H9 (cell line): Measurements from ENCODE around the gene DYNLRB1. TPM values are rescaled to one million over a fixed set of nuclear protein-coding genes. Genes with fewer than 3 reads are reported as not detected.

ENCODE experiments used
- DNase-seq: peaks from one replicate; pipeline ENCODE4 v3.0.0-alpha.2; 2017
- H2AFZ ChIP-seq: one replicate; pipeline ENCODE4 v1.6.1; 2013; ENCODE audit warnings: mild to moderate bottlenecking, low read length, control low read depth, moderate library complexity
- H2AK5ac ChIP-seq: 2 replicates; pipeline ENCODE4 v1.6.1; 2013; ENCODE audit warnings: low read length, control low read depth, mixed read lengths; ENCODE audit not compliant: insufficient read length
- H2BK120ac ChIP-seq: one replicate; pipeline ENCODE4 v1.6.1; 2013; ENCODE audit warnings: low read depth, mild to moderate bottlenecking, low read length, control low read depth, inconsistent platforms; ENCODE audit not compliant: poor library complexity, severe bottlenecking
- H2BK12ac ChIP-seq: 2 replicates; pipeline ENCODE4 v1.6.1; 2013; ENCODE audit warnings: low read length, control low read depth, mixed read lengths, low read depth; ENCODE audit not compliant: insufficient read length
- H2BK15ac ChIP-seq: 2 replicates; pipeline ENCODE4 v1.6.1; 2013; ENCODE audit warnings: low read depth, low read length, control low read depth
- H2BK20ac ChIP-seq: one replicate; pipeline ENCODE4 v1.6.1; 2013; ENCODE audit warnings: low read depth, mild to moderate bottlenecking, low read length, control low read depth, inconsistent platforms; ENCODE audit not compliant: poor library complexity, severe bottlenecking
- H2BK5ac ChIP-seq: 2 replicates; pipeline ENCODE4 v1.6.1; 2013; ENCODE audit warnings: low read length, control low read depth, mixed read lengths; ENCODE audit not compliant: insufficient read length
- H3K14ac ChIP-seq: 2 replicates; pipeline ENCODE4 v1.6.1; 2013; ENCODE audit warnings: low read length, control low read depth; ENCODE audit not compliant: insufficient read depth
- H3K18ac ChIP-seq: 2 replicates; pipeline ENCODE4 v1.6.1; 2013; ENCODE audit warnings: low read depth, mild to moderate bottlenecking, mixed read lengths, low read length, control low read depth; ENCODE audit not compliant: insufficient read length
- H3K23ac ChIP-seq: 2 replicates; pipeline ENCODE4 v1.6.1; 2013; ENCODE audit warnings: low read length, control low read depth, mixed read lengths, low read depth; ENCODE audit not compliant: insufficient read length
- H3K23me2 ChIP-seq: 2 replicates; pipeline ENCODE4 v1.6.1; 2013; ENCODE audit warnings: low read depth, mild to moderate bottlenecking, mixed read lengths, low read length, control low read depth; ENCODE audit not compliant: insufficient read length, poor library complexity, severe bottlenecking
- H3K27ac ChIP-seq: 2 replicates; pipeline ENCODE4 v1.5.1; 2013; ENCODE audit warnings: low read length, control low read depth, mixed read lengths, low read depth; ENCODE audit not compliant: insufficient read length
- H3K27me3 ChIP-seq: 2 replicates; pipeline ENCODE4 v1.6.1; 2013; ENCODE audit warnings: low read length, control low read depth, inconsistent platforms; ENCODE audit not compliant: insufficient read depth
- H3K4ac ChIP-seq: 2 replicates; pipeline ENCODE4 v1.6.1; 2013; ENCODE audit warnings: low read depth, mild to moderate bottlenecking, control low read depth, inconsistent platforms, low read length, moderate library complexity
- H3K4me1 ChIP-seq: 2 replicates; pipeline ENCODE4 v1.6.1; 2013; ENCODE audit warnings: low read length, control low read depth, inconsistent platforms; ENCODE audit not compliant: insufficient read depth
- H3K4me2 ChIP-seq: 2 replicates; pipeline ENCODE4 v1.6.1; 2013; ENCODE audit warnings: low read length, control low read depth, mixed read lengths; ENCODE audit not compliant: insufficient read length, insufficient read depth
- H3K56ac ChIP-seq: 2 replicates; pipeline ENCODE4 v1.6.1; 2013; ENCODE audit warnings: low read depth, mild to moderate bottlenecking, mixed read lengths, low read length, control low read depth; ENCODE audit not compliant: insufficient read length
- H3K79me1 ChIP-seq: 2 replicates; pipeline ENCODE4 v1.6.1; 2013; ENCODE audit warnings: low read depth, mild to moderate bottlenecking, moderate library complexity, low read length, control low read depth, inconsistent platforms; ENCODE audit not compliant: insufficient read depth, poor library complexity, severe bottlenecking
- H3K79me2 ChIP-seq: 2 replicates; pipeline ENCODE4 v1.6.1; 2013; ENCODE audit warnings: low read length, control low read depth, inconsistent platforms; ENCODE audit not compliant: insufficient read depth
- H3K9ac ChIP-seq: 2 replicates; pipeline ENCODE4 v1.6.1; 2013; ENCODE audit warnings: low read length, control low read depth, mixed read lengths; ENCODE audit not compliant: insufficient read length; ENCODE audit errors: extremely low read depth
- H3K9me3 ChIP-seq: one replicate; pipeline ENCODE4 v1.6.1; 2013; ENCODE audit warnings: low read depth, low read length, inconsistent platforms; ENCODE audit not compliant: control insufficient read depth
- H3T11ph ChIP-seq: one replicate; pipeline ENCODE4 v1.6.1; 2013; ENCODE audit warnings: mild to moderate bottlenecking, low read length, control low read depth, inconsistent platforms
- H4K20me1 ChIP-seq: one replicate; pipeline ENCODE4 v1.6.1; 2013; ENCODE audit not compliant: control insufficient read depth, insufficient read length, insufficient read depth
- H4K5ac ChIP-seq: 2 replicates; pipeline ENCODE4 v1.6.1; 2013; ENCODE audit warnings: low read depth, mild to moderate bottlenecking, mixed read lengths, low read length, control low read depth; ENCODE audit not compliant: insufficient read length
- H4K8ac ChIP-seq: replicated peaks from 2 replicates; pipeline ENCODE4 v1.6.1; 2013; ENCODE audit warnings: low read length, control low read depth, mixed read lengths, low read depth; ENCODE audit not compliant: insufficient read length
- H4K91ac ChIP-seq: 2 replicates; pipeline ENCODE4 v1.6.1; 2013; ENCODE audit warnings: low read depth, mild to moderate bottlenecking, moderate library complexity, mixed read lengths, low read length, control low read depth; ENCODE audit not compliant: insufficient read length
- H3K27ac Mint-ChIP-seq, 3 experiments: 2 replicates in 2 of 3; 3 replicates in 1 of 3; pipeline ENCODE4 v1.8.0; 2020 to 2021; ENCODE audit warnings: mixed read lengths in 3 of 3, mild to moderate bottlenecking in 1 of 3, moderate library complexity in 1 of 3
- H3K27me3 Mint-ChIP-seq: 2 replicates; pipeline ENCODE4 v1.8.0; 2021; ENCODE audit warnings: low read depth, mild to moderate bottlenecking, moderate library complexity, mixed read lengths
- H3K36me3 Mint-ChIP-seq, 3 experiments: 2 replicates in 2 of 3; 3 replicates in 1 of 3; pipeline ENCODE4 v1.8.0; 2020 to 2021; ENCODE audit warnings: low read depth in 3 of 3, mixed read lengths in 3 of 3; ENCODE audit not compliant: insufficient read depth in 1 of 3
- H3K4me1 Mint-ChIP-seq, 2 experiments: 2 replicates each; pipeline ENCODE4 v1.8.0; 2020; ENCODE audit warnings: mixed read lengths in 2 of 2
- H3K4me3 Mint-ChIP-seq, 2 experiments: 2 replicates in 1 of 2; 3 replicates in 1 of 2; pipeline ENCODE4 v1.8.0; 2020 to 2021; ENCODE audit warnings: mild to moderate bottlenecking in 2 of 2, mixed read lengths in 2 of 2, moderate library complexity in 1 of 2
- H3K9me3 Mint-ChIP-seq, 2 experiments: 2 replicates in 1 of 2; 3 replicates in 1 of 2; pipeline ENCODE4 v1.8.0; 2020; ENCODE audit warnings: mild to moderate bottlenecking in 2 of 2, mixed read lengths in 2 of 2, moderate library complexity in 1 of 2
- WGBS: extraction: QIAGEN DNeasy Blood & Tissue Kit; methylation state at CpG from one replicate; pipeline ENCODE4 v1.1.7; 2013; ENCODE audit warnings: missing lambda C conversion rate, low lambda C conversion rate, mixed read lengths; ENCODE audit not compliant: insufficient read length; ENCODE audit errors: extremely low coverage; 5-methylcytosine and 5-hydroxymethylcytosine counted together
- total RNA-seq: library from RNA; stranded (reverse); gene quantifications from 2 replicates; pipeline ENCODE4 v1.2.1, GENCODE V29; 2021
- TF ChIP-seq, protein P1 (sequence below): fragments of 200-600 bp; sonication (generic); conservative IDR thresholded peaks from 3 replicates; pipeline ENCODE4 v1.8.0; 2021; ENCODE audit warnings: antibody characterized with exemption, mild to moderate bottlenecking

Gene DYNLRB1
- total RNA-seq, 1 experiment from 2014 or later, result 200 TPM

DNA sequence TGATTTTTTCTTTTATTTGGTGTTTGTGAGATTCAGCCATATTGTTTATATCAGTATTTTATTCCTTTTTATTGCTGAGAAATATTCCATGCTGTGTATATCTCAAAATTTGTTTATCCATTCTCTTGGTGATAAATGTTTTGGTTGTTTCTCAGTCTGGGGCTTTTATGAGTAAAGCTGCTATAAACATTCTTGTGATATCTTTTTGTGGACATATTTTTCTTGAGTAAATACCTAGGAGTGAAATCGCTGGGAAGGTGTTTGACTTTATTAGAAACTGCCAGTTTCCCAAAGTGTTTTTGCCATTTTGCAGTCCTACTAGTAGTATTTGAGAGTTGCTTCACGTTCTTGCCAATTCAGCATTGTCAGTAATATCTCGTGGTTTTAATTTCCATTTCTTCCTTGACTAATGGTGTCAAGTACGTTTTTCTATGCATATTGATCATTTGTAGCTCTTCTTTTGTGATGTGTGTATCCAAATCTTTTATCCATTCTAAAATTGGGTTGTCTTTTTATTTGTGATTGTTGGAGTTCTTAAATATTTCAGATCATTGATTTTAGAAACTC, 31.1 kb upstream of the DYNLRB1 start:
- H3K36me3 Mint-ChIP-seq, result peaks cover 52 to 76% (median 72%) of the 10 kb centered on the region in 3 experiments
- Histone ChIP-seq H2BK5ac (no peak overlapping the region), H2AK5ac (no peak overlapping the region), H3K23me2 (no peaks in the 10 kb centered on the region), H3K9me3 (no peaks in the 10 kb centered on the region), H2BK12ac (no peak overlapping the region), H2BK120ac (no peak overlapping the region), H2AFZ (no peak overlapping the region), H4K20me1 (no peaks in the 10 kb centered on the region), H4K91ac (no peak overlapping the region), H3K79me2 (no peaks in the 10 kb centered on the region), H3K56ac (no peak overlapping the region), H3K27me3 (no peaks in the 10 kb centered on the region), H3K14ac (no peak overlapping the region), H2BK20ac (no peak overlapping the region), H3K27ac (no peak overlapping the region), H3K9ac (no peak overlapping the region), H3K4ac (no peak overlapping the region), H3K4me1 (no peaks in the 10 kb centered on the region), H4K8ac (no peak overlapping the region), H3K4me2 (no peak overlapping the region), H3K79me1 (no peaks in the 10 kb centered on the region), H3K18ac (no peak overlapping the region), H3T11ph (no peak overlapping the region), H3K23ac (no peak overlapping the region), H2BK15ac (no peak overlapping the region), H4K5ac (no peak overlapping the region)
- peak overlapping the region in 1 of 3 experiments; percentile 41; a peak in 1 of 7 replicates for H3K27ac Mint-ChIP-seq
- no peaks in the 10 kb centered on the region for H3K4me1 Mint-ChIP-seq
- DNase-seq, result no peak
- H3K4me3 Mint-ChIP-seq, result no peak overlapping the region
- H3K9me3 Mint-ChIP-seq, result peaks cover 12 to 15% of the 10 kb centered on the region in 2 experiments
- no CpG with 5 or more reads among the region's 4 CpGs for WGBS
- H3K27me3 Mint-ChIP-seq, result no peaks in the 10 kb centered on the region
- TF ChIP-seq, protein P1, sequence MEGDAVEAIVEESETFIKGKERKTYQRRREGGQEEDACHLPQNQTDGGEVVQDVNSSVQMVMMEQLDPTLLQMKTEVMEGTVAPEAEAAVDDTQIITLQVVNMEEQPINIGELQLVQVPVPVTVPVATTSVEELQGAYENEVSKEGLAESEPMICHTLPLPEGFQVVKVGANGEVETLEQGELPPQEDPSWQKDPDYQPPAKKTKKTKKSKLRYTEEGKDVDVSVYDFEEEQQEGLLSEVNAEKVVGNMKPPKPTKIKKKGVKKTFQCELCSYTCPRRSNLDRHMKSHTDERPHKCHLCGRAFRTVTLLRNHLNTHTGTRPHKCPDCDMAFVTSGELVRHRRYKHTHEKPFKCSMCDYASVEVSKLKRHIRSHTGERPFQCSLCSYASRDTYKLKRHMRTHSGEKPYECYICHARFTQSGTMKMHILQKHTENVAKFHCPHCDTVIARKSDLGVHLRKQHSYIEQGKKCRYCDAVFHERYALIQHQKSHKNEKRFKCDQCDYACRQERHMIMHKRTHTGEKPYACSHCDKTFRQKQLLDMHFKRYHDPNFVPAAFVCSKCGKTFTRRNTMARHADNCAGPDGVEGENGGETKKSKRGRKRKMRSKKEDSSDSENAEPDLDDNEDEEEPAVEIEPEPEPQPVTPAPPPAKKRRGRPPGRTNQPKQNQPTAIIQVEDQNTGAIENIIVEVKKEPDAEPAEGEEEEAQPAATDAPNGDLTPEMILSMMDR, result no peak
